ENCODE results near the gene APOH.

The APOH gene

GRCh38 chr17:66214884-66215528 is 14.2 kb downstream of the APOH start:
- TF ChIP-seq CTCF (IDR thresholded peaks at IDR 0.05; ENCODE audit: unreplicated experiment in 3 of 3): no peak
- Mint-ChIP-seq H3K27ac (no peak overlapping the region), H3K4me3 (no peak overlapping the region), H3K27me3 (ENCODE audit: low read depth) (peaks cover 1% of the 10 kb centered on the region), H3K4me1 (no peaks in the 10 kb centered on the region), H3K9me3 (no peaks in the 10 kb centered on the region), H3K36me3 (ENCODE audit: low read depth) (no peaks in the 10 kb centered on the region)

GRCh38 chr17:66211047-66211810 is 18.0 kb downstream of the APOH start:
- H3K9me3 Mint-ChIP-seq: peaks cover 7% of the 10 kb centered on the region
- H3K36me3 Mint-ChIP-seq (ENCODE audit: low read depth): no peaks in the 10 kb centered on the region
- H3K27ac Mint-ChIP-seq: no peak overlapping the region
- H3K4me1 Mint-ChIP-seq: no peaks in the 10 kb centered on the region
- H3K4me3 Mint-ChIP-seq: no peak overlapping the region
- H3K27me3 Mint-ChIP-seq (ENCODE audit: low read depth): no peaks in the 10 kb centered on the region
- TF ChIP-seq CTCF (IDR thresholded peaks at IDR 0.05; ENCODE audit: unreplicated experiment in 3 of 3): no peak

- no peaks in the 10 kb centered on the region for H3K4me1 Mint-ChIP-seq
- no peaks in the 10 kb centered on the region for H3K36me3 Mint-ChIP-seq (ENCODE audit: low read depth)
- H3K27ac Mint-ChIP-seq: no peak overlapping the region
- no peaks in the 10 kb centered on the region for H3K27me3 Mint-ChIP-seq (ENCODE audit: low read depth)
- H3K9me3 Mint-ChIP-seq: peaks cover 7% of the 10 kb centered on the region
- TF ChIP-seq CTCF (IDR thresholded peaks at IDR 0.05; ENCODE audit: unreplicated experiment in 3 of 3): no peak
- no peak overlapping the region for H3K4me3 Mint-ChIP-seq
Measured at GRCh38 chr17:66210208-66210574, 19.0 kb downstream of the APOH start.

GRCh38 chr17:66207936-66208335 is 21.3 kb downstream of the APOH start:
- H3K27ac Mint-ChIP-seq: no peak overlapping the region
- H3K9me3 Mint-ChIP-seq: peaks cover 10% of the 10 kb centered on the region
- H3K27me3 Mint-ChIP-seq (ENCODE audit: low read depth): no peaks in the 10 kb centered on the region
- H3K4me3 Mint-ChIP-seq: no peak overlapping the region
- no peak for TF ChIP-seq CTCF (IDR thresholded peaks at IDR 0.05; ENCODE audit: unreplicated experiment in 3 of 3)
- no peaks in the 10 kb centered on the region for H3K4me1 Mint-ChIP-seq
- no peaks in the 10 kb centered on the region for H3K36me3 Mint-ChIP-seq (ENCODE audit: low read depth)

- TF ChIP-seq CTCF (IDR thresholded peaks at IDR 0.05; ENCODE audit: unreplicated experiment in 3 of 3): no peak
- Mint-ChIP-seq H3K27me3 (ENCODE audit: low read depth) (no peaks in the 10 kb centered on the region), H3K36me3 (ENCODE audit: low read depth) (no peaks in the 10 kb centered on the region), H3K4me1 (no peaks in the 10 kb centered on the region), H3K27ac (no peak overlapping the region), H3K9me3 (peaks cover 10% of the 10 kb centered on the region), H3K4me3 (no peak overlapping the region)
Measured at GRCh38 chr17:66203274-66204015, 25.8 kb downstream of the APOH start.

Data from nephron (organoid).